LNCAP (cell line): ENCODE results near the gene COL5A1.

Source experiments
- CTCF ChIP-seq: fragments of 450-650 bp; IDR thresholded peaks from 2 replicates; pipeline ENCODE4 v1.5.1; 2017; ENCODE audit warnings: mild to moderate bottlenecking

Gene COL5A1

GRCh38 chr9:134846699-134847098 lies 205.1 kb downstream of the COL5A1 start:
- no peak for TF ChIP-seq CTCF

- TF ChIP-seq CTCF, result no peak
These were observed 205.5 kb downstream of the COL5A1 start for GRCh38 chr9:134847138-134847537.

- no peak for TF ChIP-seq CTCF
These were observed 206.3 kb downstream of the COL5A1 start for GRCh38 chr9:134847752-134848432.

- TF ChIP-seq CTCF, result no peak
These were observed 206.9 kb downstream of the COL5A1 start for GRCh38 chr9:134848504-134848903.

GRCh38 chr9:134850611-134851010 lies 209.0 kb downstream of the COL5A1 start:
- TF ChIP-seq CTCF, result no peak

GRCh38 chr9:134851020-134851419 lies 209.4 kb downstream of the COL5A1 start:
- no peak for TF ChIP-seq CTCF

GRCh38 chr9:134852906-134853654 lies 211.5 kb downstream of the COL5A1 start:
- TF ChIP-seq CTCF, result no peak
